Endothelial cell of umbilical vein (primary cell): Measurements from ENCODE around the gene TUBB2A. TPM values are rescaled to one million over a fixed set of nuclear protein-coding genes. Genes with fewer than 3 reads are reported as not detected.

Experiments
- BruUV-seq: library from RNA; stranded (reverse); fragments of 400-500 nt; replicated peaks from 2 replicates; lab custom pipeline; 2021; lab: Mats Ljungman, UMichigan
- CTCF ChIA-PET: fragments of 300-600, 350-600 bp; sonication (Branson Sonifier 250); formaldehyde crosslinking; loops from one replicate; lab custom pipeline; 2021; ENCODE audit warnings: antibody characterized with exemption, inconsistent platforms; lab: Charles Lee
- POLR2A ChIA-PET: fragments of 300-600, 350-600 bp; sonication (Branson Sonifier 250); formaldehyde crosslinking; loops from one replicate; lab custom pipeline; 2021; ENCODE audit warnings: antibody characterized with exemption, inconsistent platforms; lab: Charles Lee
- DNase-seq: peaks from one replicate; pipeline ENCODE4 v3.0.0-alpha.2; 2011; ENCODE audit warnings: low read depth, low spot score
- FAIRE-seq: peaks from 2 replicates; lab custom pipeline; 2011; peaks lifted over from hg19 to GRCh38; lab: Jason Lieb, UNC
- H2AFZ ChIP-seq: 2 replicates; pipeline ENCODE4 v1.6.0; 2012; ENCODE audit warnings: low read depth, low read length, control low read depth, inconsistent platforms
- H3K27ac ChIP-seq: 2 replicates; pipeline ENCODE4 v1.5.1; 2011; ENCODE audit warnings: low read depth, mild to moderate bottlenecking, control low read depth, low read length, moderate library complexity; ENCODE audit not compliant: insufficient read depth
- H3K27me3 ChIP-seq, 2 experiments: 2 replicates each; pipeline versions ENCODE4 v1.6.0 to v1.6.1; 2011; ENCODE audit warnings: low read length in 2 of 2, mixed read lengths in 1 of 2; ENCODE audit not compliant: control insufficient read depth in 2 of 2, insufficient read depth in 2 of 2
- H3K36me3 ChIP-seq, 2 experiments: 2 replicates in 1 of 2; 3 replicates in 1 of 2; pipeline ENCODE4 v1.5.1; 2011; ENCODE audit warnings: low read length in 2 of 2, mild to moderate bottlenecking in 1 of 2, moderate library complexity in 1 of 2; ENCODE audit not compliant: control insufficient read depth in 2 of 2, insufficient read depth in 2 of 2; ENCODE audit errors: extremely low read depth in 1 of 2
- H3K4me1 ChIP-seq: 3 replicates; pipeline ENCODE4 v1.5.1; 2011; ENCODE audit warnings: mild to moderate bottlenecking, low read length; ENCODE audit not compliant: control insufficient read depth, insufficient read depth; ENCODE audit errors: extremely low read depth
- H3K4me2 ChIP-seq: 2 replicates; pipeline ENCODE4 v1.6.1; 2011; ENCODE audit warnings: low read length, control low read depth, mixed read lengths; ENCODE audit not compliant: insufficient read depth
- H3K4me3 ChIP-seq, 3 experiments: fragments of 200-600 bp in 1 of 3; sonication (generic), shearing (Covaris generic) in 1 of 3; replicated peaks in 1 of 3; 2 replicates each; pipeline ENCODE4 v1.5.1; 2011 to 2016; ENCODE audit warnings: control low read depth in 3 of 3, low read length in 3 of 3, mild to moderate bottlenecking in 2 of 3, inconsistent platforms in 1 of 3, low read depth in 1 of 3, moderate library complexity in 1 of 3; ENCODE audit not compliant: insufficient read depth in 1 of 3
- H3K79me2 ChIP-seq: 2 replicates; pipeline ENCODE4 v1.6.0; 2012; ENCODE audit warnings: low read length, inconsistent platforms; ENCODE audit not compliant: control insufficient read depth, insufficient read depth
- H3K9ac ChIP-seq: replicated peaks from 2 replicates; pipeline ENCODE3; 2011; ENCODE audit warnings: low read length, control low read depth; ENCODE audit not compliant: insufficient read depth; ENCODE audit errors: extremely low read depth
- H3K9me1 ChIP-seq: replicated peaks from 3 replicates; pipeline ENCODE4 v1.6.0; 2011; ENCODE audit warnings: mild to moderate bottlenecking, low read length; ENCODE audit not compliant: control insufficient read depth, insufficient read depth; ENCODE audit errors: extremely low read depth
- H3K9me3 ChIP-seq: replicated peaks from 2 replicates; pipeline ENCODE4 v1.5.1; 2012; ENCODE audit warnings: low read length, inconsistent platforms; ENCODE audit not compliant: control insufficient read depth, insufficient read depth
- H4K20me1 ChIP-seq: replicated peaks from 2 replicates; pipeline ENCODE3; 2011; ENCODE audit warnings: mild to moderate bottlenecking, low read length; ENCODE audit not compliant: control insufficient read depth, insufficient read depth; ENCODE audit errors: extremely low read depth
- CTCF ChIP-seq, 2 donors: IDR thresholded peaks; 1 replicate in 1 of 2; 2 replicates in 1 of 2; pipeline ENCODE4 v1.5.1; 2011; ENCODE audit warnings: low read length in 2 of 2, mild to moderate bottlenecking in 2 of 2, moderate library complexity in 2 of 2, control low read depth in 1 of 2, inconsistent platforms in 1 of 2, low read depth in 1 of 2; ENCODE audit not compliant: insufficient read depth in 1 of 2; ENCODE audit errors: extremely low read depth in 1 of 2
- EZH2 ChIP-seq: IDR thresholded peaks from 2 replicates; pipeline ENCODE4 v1.6.1; 2012; ENCODE audit warnings: borderline replicate concordance, low read depth, mild to moderate bottlenecking, moderate library complexity, low read length, inconsistent platforms; ENCODE audit not compliant: severe bottlenecking
- FOS ChIP-seq: IDR thresholded peaks from 2 replicates; pipeline ENCODE4 v1.6.1; 2011; ENCODE audit warnings: mild to moderate bottlenecking, low read length, moderate library complexity, borderline replicate concordance; ENCODE audit not compliant: insufficient read depth
- GATA2 ChIP-seq: IDR thresholded peaks from 2 replicates; pipeline ENCODE4 v1.7.0; 2011; ENCODE audit warnings: low read depth, mild to moderate bottlenecking, moderate library complexity, mixed read lengths, low read length; ENCODE audit not compliant: insufficient read length, insufficient read depth
- JUN ChIP-seq: IDR thresholded peaks from 2 replicates; pipeline ENCODE4 v1.6.1; 2011; ENCODE audit warnings: borderline replicate concordance, low read depth; ENCODE audit not compliant: insufficient read length, insufficient read depth
- MAX ChIP-seq: IDR thresholded peaks from 2 replicates; pipeline ENCODE4 v1.6.1; 2011; ENCODE audit not compliant: insufficient read depth, insufficient read length
- POLR2A ChIP-seq: IDR thresholded peaks from 2 replicates; pipeline ENCODE4 v1.6.1; 2012; ENCODE audit warnings: low read depth, mild to moderate bottlenecking, control low read depth, low read length
- POLR2AphosphoS5 ChIP-seq: IDR thresholded peaks from 2 replicates; pipeline ENCODE4 v1.6.1; 2012; ENCODE audit warnings: low read depth, mild to moderate bottlenecking, control low read depth, low read length, moderate library complexity; ENCODE audit not compliant: insufficient read depth
- dilution Hi-C: fragments of 300-500 bp; cut with MboI; formaldehyde crosslinking; loops from one replicate; pipeline ENCODE4 v1.15.0; 2019; ENCODE audit warnings: low sequenced_read_pairs; ENCODE audit not compliant: extremely low pct_ligation_motif_present
- intact Hi-C: fragments of 100-400 bp; cut with micrococcal nuclease; formaldehyde crosslinking; loops from one replicate; pipeline ENCODE4 v1.10.0; 2022
- polyA plus RNA-seq, 4 experiments: library from polyadenylated mRNA; depleted of rRNA in 3 of 4; stranded (reverse) in 3 of 4; unstranded in 1 of 4; fragments of >200 nt; gene quantifications; 2 replicates each; pipeline versions ENCODE4 v1.2.1 to v1.2.3, GENCODE V29; 2011 to 2012; ENCODE audit warnings: missing spikeins in 1 of 4
- total RNA-seq: library from RNA; stranded (reverse); gene quantifications from 2 replicates; pipeline ENCODE4 v1.2.3, GENCODE V29; 2021

TUBB2A gene
- total and polyA plus RNA-seq, 2 donors (not counting 3 experiments of a cell fraction or from before 2014, with no cell fraction given), result 80.3 to 99.2 TPM

DNA sequence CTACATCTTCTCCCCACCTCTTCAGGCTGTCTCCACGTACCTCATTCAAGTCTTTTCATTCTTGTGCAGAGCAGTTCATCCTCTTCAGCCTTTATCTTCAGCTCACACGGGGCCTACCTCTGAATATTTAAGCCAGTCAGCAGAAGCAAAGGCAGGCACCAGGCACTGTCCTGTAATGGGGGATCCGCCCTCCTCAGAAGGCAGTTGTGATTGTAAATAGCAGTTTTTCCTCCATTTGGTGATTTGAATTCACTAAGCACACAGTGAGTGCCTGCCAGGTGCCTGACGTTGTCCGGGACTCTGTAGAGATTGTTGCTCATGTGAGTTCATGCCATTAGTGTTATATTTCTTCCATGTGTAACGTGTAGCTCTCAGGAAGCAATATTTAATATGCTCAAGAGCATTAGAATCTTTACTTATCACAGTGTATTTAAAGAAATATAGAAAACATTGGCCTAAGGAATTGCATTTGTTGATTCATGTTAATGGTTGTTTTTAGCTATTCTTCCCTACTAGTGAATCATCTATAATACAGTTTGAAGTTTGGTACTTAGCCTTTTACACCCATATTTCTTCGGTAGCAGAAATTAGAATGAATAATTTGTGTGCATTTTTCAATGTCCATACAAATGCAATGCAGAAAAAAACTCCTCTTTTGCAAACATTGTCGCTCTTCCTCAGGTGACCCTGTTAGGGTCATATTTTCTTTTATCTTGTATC is 20.9 kb downstream of the TUBB2A start:
- no peak for DNase-seq

More for the DNA sequence above, 20.9 kb downstream of the TUBB2A start:
- H3K79me2 ChIP-seq, result no peaks in the 10 kb centered on the region
- H3K9me1 ChIP-seq, result no peaks in the 10 kb centered on the region
- H3K4me1 ChIP-seq, result peaks cover 13% of the 10 kb centered on the region
- no peak for FAIRE-seq
- H3K27me3 ChIP-seq, result no peaks in the 10 kb centered on the region
- CTCF ChIA-PET, result interaction anchor here (0.5 kb wide), 1 partner anchor 55 kb away, joined by 3 read pairs; no protein-coding TSS in a partner anchor
- no peak overlapping the region for H3K4me2 ChIP-seq
- H3K9me3 ChIP-seq, result no peaks in the 10 kb centered on the region
- intact Hi-C loops (no loop called here), dilution Hi-C loops (no loop called here)
- H4K20me1 ChIP-seq, result no peaks in the 10 kb centered on the region
- H3K27ac ChIP-seq, result no peak overlapping the region
- POLR2A ChIA-PET, result no interaction called here
- no peak overlapping the region for H2AFZ ChIP-seq
- TF ChIP-seq CTCF (IDR thresholded peaks at IDR 0.05; ENCODE audit: extremely low read depth in 1 of 2, insufficient read depth in 1 of 2, low read depth in 1 of 2, low read length in 2 of 2), result no peak
- no peak for TF ChIP-seq EZH2
- no peak for TF ChIP-seq MAX
- no peak for TF ChIP-seq FOS
- TF ChIP-seq POLR2AphosphoS5, result no peak
- no peak for TF ChIP-seq POLR2A
- TF ChIP-seq JUN, result no peak
- no peak for TF ChIP-seq GATA2
- H3K9ac ChIP-seq, result no peak overlapping the region
- H3K4me3 ChIP-seq, result no peak overlapping the region
- no TSS peak for BruUV-seq
- H3K36me3 ChIP-seq, result no peaks in the 10 kb centered on the region
